HG03045 (cell line): ENCODE data around the gene RSRC2.

Source experiments
- ATAC-seq: cut with Tn5 transposase; IDR thresholded peaks from one replicate; pipeline ENCODE4 v1.9.1; 2021; ENCODE audit warnings: mild to moderate bottlenecking, moderate library complexity; ENCODE audit not compliant: unreplicated experiment

Gene RSRC2

GRCh38 chr12:122454250-122454721 is 72.5 kb downstream of the RSRC2 start:
- ATAC-seq, result no peak
